Esophagus squamous epithelium (tissue), 4 donors: Measurements from ENCODE around the gene LACC1.

Experiments used
- POLR2A ChIP-seq, 4 donors: fragments of 450-650 bp; IDR thresholded peaks; one replicate each; pipeline ENCODE4 v1.6.1; 2017; ENCODE audit warnings: antibody characterized with exemption in 4 of 4, mild to moderate bottlenecking in 4 of 4, moderate library complexity in 3 of 4
- TF ChIP-seq, protein P1 (sequence below), 6 experiments: fragments of 450-650 bp in 4 of 6; fragments of 200-600 bp in 2 of 6; sonication (generic) in 2 of 6; IDR thresholded peaks; one replicate each; pipeline ENCODE4 v1.5.1; 2016 to 2019; ENCODE audit warnings: antibody characterized with exemption in 6 of 6, mild to moderate bottlenecking in 4 of 6, moderate library complexity in 4 of 6

DNA sequence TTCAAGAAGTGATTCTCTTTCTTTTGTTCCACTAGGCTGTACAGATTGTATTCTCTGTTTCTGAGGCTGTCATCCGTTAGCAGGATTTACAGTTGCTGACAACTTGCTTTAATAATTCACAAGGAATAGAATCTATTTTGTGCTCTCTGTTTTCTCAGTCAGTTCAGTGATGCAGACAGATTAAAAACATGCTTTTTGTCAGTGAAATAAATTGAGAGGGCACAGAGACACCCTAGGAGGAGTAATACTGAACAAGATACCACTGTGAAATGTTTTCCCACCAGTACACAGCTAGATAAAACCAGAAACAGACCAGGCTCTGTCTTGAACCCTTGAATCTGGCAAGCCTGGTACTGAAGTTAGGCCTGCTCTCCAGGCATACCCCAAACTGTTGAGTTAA, 58.7 kb downstream of the LACC1 start:
- TF ChIP-seq, protein P1, sequence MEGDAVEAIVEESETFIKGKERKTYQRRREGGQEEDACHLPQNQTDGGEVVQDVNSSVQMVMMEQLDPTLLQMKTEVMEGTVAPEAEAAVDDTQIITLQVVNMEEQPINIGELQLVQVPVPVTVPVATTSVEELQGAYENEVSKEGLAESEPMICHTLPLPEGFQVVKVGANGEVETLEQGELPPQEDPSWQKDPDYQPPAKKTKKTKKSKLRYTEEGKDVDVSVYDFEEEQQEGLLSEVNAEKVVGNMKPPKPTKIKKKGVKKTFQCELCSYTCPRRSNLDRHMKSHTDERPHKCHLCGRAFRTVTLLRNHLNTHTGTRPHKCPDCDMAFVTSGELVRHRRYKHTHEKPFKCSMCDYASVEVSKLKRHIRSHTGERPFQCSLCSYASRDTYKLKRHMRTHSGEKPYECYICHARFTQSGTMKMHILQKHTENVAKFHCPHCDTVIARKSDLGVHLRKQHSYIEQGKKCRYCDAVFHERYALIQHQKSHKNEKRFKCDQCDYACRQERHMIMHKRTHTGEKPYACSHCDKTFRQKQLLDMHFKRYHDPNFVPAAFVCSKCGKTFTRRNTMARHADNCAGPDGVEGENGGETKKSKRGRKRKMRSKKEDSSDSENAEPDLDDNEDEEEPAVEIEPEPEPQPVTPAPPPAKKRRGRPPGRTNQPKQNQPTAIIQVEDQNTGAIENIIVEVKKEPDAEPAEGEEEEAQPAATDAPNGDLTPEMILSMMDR (IDR thresholded peaks at IDR 0.05) = no peak
- TF ChIP-seq POLR2A (IDR thresholded peaks at IDR 0.05) = no peak
